Hypothalamus (tissue), 51 donors: ENCODE measurements around the gene MGME1.
A peak's percentile ranks its signal among the peaks of the same experiment; 100 is the strongest.

Experiments
- DNase-seq, 51 donors: peaks; one replicate each; lab custom pipeline; 2025; lab: John Stamatoyannopoulos, UW

Gene MGME1

GRCh38 chr20:17987988-17988387 lies 19.2 kb downstream of the MGME1 start:
- DNase-seq: no peak

- no peak for DNase-seq
These were observed 21.6 kb downstream of the MGME1 start for GRCh38 chr20:17990278-17990972.

- no peak for DNase-seq
These were observed 23.4 kb downstream of the MGME1 start for GRCh38 chr20:17992224-17992637.

GRCh38 chr20:17992847-17993513 lies 24.2 kb downstream of the MGME1 start:
- no peak for DNase-seq

- no peak for DNase-seq
These were observed 24.7 kb downstream of the MGME1 start for GRCh38 chr20:17993546-17993945.

- DNase-seq: peak in 7 of 51 donors; percentile 6 to 52 (median 28)
These were observed 27.4 kb downstream of the MGME1 start for GRCh38 chr20:17995967-17996819.

- no peak for DNase-seq
These were observed 29.6 kb downstream of the MGME1 start for GRCh38 chr20:17998446-17998845.

GRCh38 chr20:17999566-17999965 lies 30.7 kb downstream of the MGME1 start:
- DNase-seq: no peak

- peak in 32 of 51 donors; percentile 7 to 78 (median 40) for DNase-seq
These were observed 32.5 kb downstream of the MGME1 start for GRCh38 chr20:18001131-18001921.

- DNase-seq: no peak
These were observed 35.1 kb downstream of the MGME1 start for GRCh38 chr20:18003897-18004296.

- no peak for DNase-seq
These were observed 35.7 kb downstream of the MGME1 start for GRCh38 chr20:18004384-18005031.

- DNase-seq: peak in 1 of 51 donors; percentile 60
These were observed 36.6 kb downstream of the MGME1 start for GRCh38 chr20:18005170-18005989.

GRCh38 chr20:18005990-18006364 lies 37.2 kb downstream of the MGME1 start:
- DNase-seq: no peak

- DNase-seq: no peak
These were observed 37.9 kb downstream of the MGME1 start for GRCh38 chr20:18006684-18007083.

GRCh38 chr20:18007534-18008292 lies 38.9 kb downstream of the MGME1 start:
- DNase-seq: peak in 6 of 51 donors; percentile 2 to 37 (median 8)

GRCh38 chr20:18009116-18009515 lies 40.3 kb downstream of the MGME1 start:
- no peak for DNase-seq

GRCh38 chr20:18011482-18011881 lies 42.7 kb downstream of the MGME1 start:
- DNase-seq: no peak

- DNase-seq: no peak
These were observed 43.3 kb downstream of the MGME1 start for GRCh38 chr20:18011951-18012645.
